KMS-11 (cell line): ENCODE results near the gene PRLH.

Experiments used
- H2AFZ ChIP-seq: fragments of 200-600 bp; sonication (generic); 2 replicates; pipeline ENCODE4 v1.6.1; 2016; ENCODE audit warnings: antibody characterized with exemption, mixed run types, low read depth
- H3K27ac ChIP-seq: fragments of 200-600 bp; sonication (generic); 2 replicates; pipeline ENCODE4 v1.6.1; 2016; ENCODE audit warnings: mild to moderate bottlenecking, mixed run types
- H3K27me3 ChIP-seq: fragments of 200-600 bp; sonication (generic); 2 replicates; pipeline ENCODE4 v1.6.1; 2017; ENCODE audit warnings: mild to moderate bottlenecking, low read depth, mixed run types, moderate library complexity; ENCODE audit not compliant: insufficient read depth
- H3K36me3 ChIP-seq: fragments of 200-600 bp; sonication (generic); 2 replicates; pipeline ENCODE4 v1.6.1; 2017; ENCODE audit warnings: mild to moderate bottlenecking, mixed run types; ENCODE audit not compliant: insufficient read depth
- H3K4me1 ChIP-seq: fragments of 200-600 bp; sonication (generic); 2 replicates; pipeline ENCODE4 v1.6.1; 2016; ENCODE audit warnings: mild to moderate bottlenecking, low read depth, mixed run types; ENCODE audit not compliant: poor library complexity, severe bottlenecking
- H3K4me2 ChIP-seq: fragments of 200-600 bp; sonication (generic); 2 replicates; pipeline ENCODE4 v1.7.0; 2016; ENCODE audit warnings: mild to moderate bottlenecking, mixed run types
- H3K4me3 ChIP-seq: fragments of 200-600 bp; sonication (generic); IDR thresholded peaks from 2 replicates; pipeline ENCODE4 v1.6.1; 2017; ENCODE audit warnings: low read depth, low read length, mixed read lengths; ENCODE audit not compliant: insufficient read depth
- H3K79me2 ChIP-seq: fragments of 200-600 bp; sonication (generic); 2 replicates; pipeline ENCODE4 v1.6.1; 2016; ENCODE audit warnings: low read depth, mixed run types; ENCODE audit not compliant: insufficient read depth
- H3K9ac ChIP-seq: fragments of 200-600 bp; sonication (generic); 2 replicates; pipeline ENCODE4 v1.6.1; 2016; ENCODE audit warnings: mild to moderate bottlenecking, mixed run types
- H4K20me1 ChIP-seq: fragments of 200-600 bp; sonication (generic); 2 replicates; pipeline ENCODE4 v1.6.1; 2016; ENCODE audit warnings: mild to moderate bottlenecking, mixed run types; ENCODE audit not compliant: insufficient read depth
- TF ChIP-seq, protein P1 (sequence below): fragments of 200-600 bp; sonication (generic); conservative IDR thresholded peaks from 2 replicates; pipeline ENCODE4 v1.6.1; 2017; ENCODE audit warnings: low read depth, mild to moderate bottlenecking, antibody characterized with exemption, low read length, moderate library complexity, mixed read lengths

The PRLH gene

DNA sequence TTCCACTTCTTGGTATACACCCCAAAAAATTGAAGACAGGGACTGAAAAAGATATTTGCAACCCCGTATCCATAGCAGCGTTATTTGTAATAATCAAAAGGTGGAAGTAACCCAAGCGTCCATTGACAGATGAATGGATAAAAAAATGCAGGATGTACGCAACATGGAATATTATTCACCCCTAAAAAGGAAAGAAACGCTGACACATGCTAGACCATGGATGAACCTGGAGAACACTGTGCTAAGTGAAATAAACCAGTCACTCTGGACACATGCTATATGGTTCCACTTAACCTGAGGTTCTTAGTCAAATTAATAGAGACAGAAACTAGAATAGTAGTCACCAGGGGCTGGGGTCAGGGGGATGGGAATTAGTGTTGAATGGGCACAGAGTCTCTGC, 38.6 kb upstream of the PRLH start:
- no peaks in the 10 kb centered on the region for H3K4me1 ChIP-seq
- H2AFZ ChIP-seq = no peak overlapping the region
- H3K4me2 ChIP-seq = no peak overlapping the region
- TF ChIP-seq, protein P1, sequence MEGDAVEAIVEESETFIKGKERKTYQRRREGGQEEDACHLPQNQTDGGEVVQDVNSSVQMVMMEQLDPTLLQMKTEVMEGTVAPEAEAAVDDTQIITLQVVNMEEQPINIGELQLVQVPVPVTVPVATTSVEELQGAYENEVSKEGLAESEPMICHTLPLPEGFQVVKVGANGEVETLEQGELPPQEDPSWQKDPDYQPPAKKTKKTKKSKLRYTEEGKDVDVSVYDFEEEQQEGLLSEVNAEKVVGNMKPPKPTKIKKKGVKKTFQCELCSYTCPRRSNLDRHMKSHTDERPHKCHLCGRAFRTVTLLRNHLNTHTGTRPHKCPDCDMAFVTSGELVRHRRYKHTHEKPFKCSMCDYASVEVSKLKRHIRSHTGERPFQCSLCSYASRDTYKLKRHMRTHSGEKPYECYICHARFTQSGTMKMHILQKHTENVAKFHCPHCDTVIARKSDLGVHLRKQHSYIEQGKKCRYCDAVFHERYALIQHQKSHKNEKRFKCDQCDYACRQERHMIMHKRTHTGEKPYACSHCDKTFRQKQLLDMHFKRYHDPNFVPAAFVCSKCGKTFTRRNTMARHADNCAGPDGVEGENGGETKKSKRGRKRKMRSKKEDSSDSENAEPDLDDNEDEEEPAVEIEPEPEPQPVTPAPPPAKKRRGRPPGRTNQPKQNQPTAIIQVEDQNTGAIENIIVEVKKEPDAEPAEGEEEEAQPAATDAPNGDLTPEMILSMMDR = no peak
- no peaks in the 10 kb centered on the region for H3K79me2 ChIP-seq
- no peaks in the 10 kb centered on the region for H3K36me3 ChIP-seq
- no peak overlapping the region for H3K9ac ChIP-seq
- H3K27me3 ChIP-seq = no peaks in the 10 kb centered on the region
- H3K27ac ChIP-seq = no peak overlapping the region
- no peaks in the 10 kb centered on the region for H4K20me1 ChIP-seq
- no peak overlapping the region for H3K4me3 ChIP-seq

DNA sequence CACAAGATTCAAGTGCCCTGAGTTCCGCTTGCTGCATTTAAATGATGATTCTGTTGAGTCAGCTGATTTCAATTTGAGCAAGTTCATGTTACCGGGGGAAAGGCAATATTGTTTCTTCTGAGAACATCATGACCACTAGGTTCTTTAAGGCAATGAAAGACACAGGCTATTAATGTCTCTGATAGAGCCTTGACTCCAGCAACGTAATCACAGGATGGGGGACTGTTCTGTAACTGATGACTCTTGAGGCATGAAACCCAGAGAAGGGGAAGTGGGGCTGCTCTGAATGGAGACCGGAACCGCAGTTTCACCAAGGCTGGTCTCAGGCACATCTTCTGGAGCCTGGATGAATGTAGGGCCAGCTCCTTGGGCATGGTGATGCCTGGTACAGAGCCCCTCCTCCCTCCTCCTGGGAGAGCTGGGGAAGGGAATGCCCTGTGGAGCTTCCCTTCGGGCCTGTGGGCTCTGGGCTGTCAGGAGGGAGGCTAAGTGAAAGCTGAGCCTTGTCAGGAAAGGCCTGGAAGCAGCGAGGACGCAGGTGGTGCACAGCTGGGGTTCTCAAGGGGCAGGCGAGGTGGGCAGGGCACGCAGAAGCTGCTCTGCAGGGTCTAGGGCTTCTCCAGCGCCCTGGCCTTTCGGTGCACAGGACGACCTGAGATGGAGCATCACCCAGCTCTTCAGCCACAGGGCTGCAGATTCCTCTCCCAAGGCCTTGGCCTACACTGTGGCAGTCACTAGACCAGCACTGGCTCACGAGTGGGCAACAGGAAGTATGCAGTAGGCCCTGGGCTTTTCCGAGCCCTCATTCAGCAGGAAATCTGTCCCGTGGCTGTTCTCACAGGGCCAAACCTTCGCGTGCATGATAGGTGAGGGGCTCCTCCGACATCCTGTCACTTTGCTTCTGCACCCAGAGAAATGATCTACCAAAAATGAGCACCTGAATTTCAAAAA, 36.6 kb upstream of the PRLH start:
- Histone ChIP-seq H2AFZ (no peak overlapping the region), H3K4me2 (no peak overlapping the region), H3K36me3 (no peaks in the 10 kb centered on the region), H3K27me3 (no peaks in the 10 kb centered on the region), H3K79me2 (no peaks in the 10 kb centered on the region), H3K9ac (no peak overlapping the region), H3K27ac (no peak overlapping the region), H4K20me1 (no peaks in the 10 kb centered on the region), H3K4me1 (no peaks in the 10 kb centered on the region), H3K4me3 (no peak overlapping the region)
- TF ChIP-seq, protein P1 = no peak

DNA sequence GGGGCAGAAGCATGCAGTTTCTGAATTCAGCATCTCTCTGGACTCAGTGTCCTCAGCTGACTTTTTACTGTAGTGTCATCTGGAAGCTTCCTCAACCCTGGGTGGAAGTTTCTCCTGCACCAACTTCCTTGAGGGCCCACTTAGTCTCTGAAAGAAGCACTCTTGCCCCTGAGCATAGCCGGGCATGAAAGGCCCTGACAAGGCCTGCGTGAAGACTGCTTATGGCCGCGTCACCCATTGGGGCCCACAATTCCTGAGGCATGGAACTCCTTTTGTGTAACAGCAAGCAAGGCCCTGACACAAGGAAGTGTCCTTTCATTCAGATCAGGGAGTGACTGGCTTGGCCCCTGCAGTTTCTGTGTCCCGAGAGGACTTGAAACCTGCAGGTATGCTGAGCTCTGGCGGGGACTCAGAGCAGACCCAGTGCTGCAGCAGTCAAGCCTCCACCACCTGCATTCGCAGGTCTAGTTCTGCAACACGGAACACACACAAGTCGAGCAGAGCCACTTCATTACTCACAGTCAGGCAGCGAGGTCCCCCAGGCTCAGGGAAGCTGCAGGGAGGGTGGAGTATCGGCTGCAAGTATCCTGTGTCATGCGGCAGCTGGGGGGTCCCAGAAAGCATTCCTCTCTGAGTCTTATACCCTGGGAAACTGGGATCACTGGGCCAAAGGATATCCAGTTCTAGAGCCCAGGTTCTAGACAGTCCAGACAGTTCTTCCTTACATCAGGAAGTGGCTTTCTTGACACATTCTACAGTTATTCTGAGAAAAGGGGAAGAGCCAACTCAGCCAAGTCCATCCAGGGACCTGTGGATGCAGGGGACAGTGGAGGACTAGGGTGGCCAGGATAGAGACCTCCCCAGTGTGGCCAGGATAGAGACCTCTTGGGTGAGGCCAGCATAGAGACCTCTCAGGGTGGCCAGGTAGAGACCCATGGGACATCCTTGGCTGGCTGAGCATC, 35.6 kb upstream of the PRLH start:
- Histone ChIP-seq H2AFZ (no peak overlapping the region), H3K36me3 (no peaks in the 10 kb centered on the region), H3K4me2 (no peak overlapping the region), H3K9ac (no peak overlapping the region), H4K20me1 (no peaks in the 10 kb centered on the region), H3K79me2 (no peaks in the 10 kb centered on the region), H3K27ac (no peak overlapping the region), H3K4me1 (no peaks in the 10 kb centered on the region), H3K27me3 (no peaks in the 10 kb centered on the region), H3K4me3 (no peak overlapping the region)
- TF ChIP-seq, protein P1 = no peak

DNA sequence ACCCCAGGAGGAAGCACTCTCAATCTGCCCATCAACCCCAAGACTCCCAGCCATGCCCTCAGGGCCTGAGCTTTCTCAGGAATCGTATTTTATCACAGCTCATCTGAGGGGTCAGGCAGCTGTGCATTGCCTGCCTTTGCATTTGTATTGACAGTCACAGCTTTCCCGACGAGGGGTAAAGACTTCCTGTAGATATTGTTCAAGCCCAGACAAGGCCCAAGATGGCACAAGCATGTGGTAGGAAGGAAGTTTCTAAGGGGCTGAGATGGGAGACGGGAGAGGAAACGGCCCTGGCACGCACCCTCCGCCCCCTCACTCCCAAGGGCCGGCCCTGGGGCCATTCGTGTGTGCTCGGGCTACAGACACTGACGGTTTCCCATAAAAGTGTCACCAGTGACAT, 34.2 kb upstream of the PRLH start:
- Histone ChIP-seq H3K27me3 (no peaks in the 10 kb centered on the region), H3K4me3 (no peak overlapping the region), H3K79me2 (no peaks in the 10 kb centered on the region), H3K9ac (no peak overlapping the region), H3K4me1 (no peaks in the 10 kb centered on the region), H3K36me3 (no peaks in the 10 kb centered on the region), H3K4me2 (no peak overlapping the region), H2AFZ (no peak overlapping the region), H4K20me1 (no peaks in the 10 kb centered on the region), H3K27ac (no peak overlapping the region)
- TF ChIP-seq, protein P1 = no peak
